SK-N-SH treated with all-trans-retinoic acid at 6 μM for 48 hours (cell line): ENCODE measurements around the gene ARL6IP4.

Source experiments
- ZFP3 ChIP-seq: fragments of 250-450 bp; sonication (Bioruptor Pico); IDR thresholded peaks from 2 replicates; pipeline ENCODE4 v1.5.0; 2020; ENCODE audit warnings: mild to moderate bottlenecking, moderate library complexity
- ZNF8 ChIP-seq: fragments of 450-650 bp; formaldehyde crosslinking; IDR thresholded peaks from 2 replicates; pipeline ENCODE4 v1.5.0; 2020; ENCODE audit warnings: mild to moderate bottlenecking, moderate library complexity

GRCh38 chr12:123006977-123007376 lies 26.5 kb downstream of the ARL6IP4 start:
- no peak for TF ChIP-seq ZNF8 (CRISPR knock-in tag)
- TF ChIP-seq ZFP3 (CRISPR knock-in tag): no peak
